ENCODE results near the gene C2orf15. TPM values are rescaled to one million over a fixed set of nuclear protein-coding genes. Genes with fewer than 3 reads are reported as not detected.

Gene C2orf15
- total and polyA plus RNA-seq, 10 of the 15 experiments (the other 5 are each of a cell fraction or from before 2014, with no cell fraction given) = 1.4 to 3.4 (median 2.4) TPM

DNA sequence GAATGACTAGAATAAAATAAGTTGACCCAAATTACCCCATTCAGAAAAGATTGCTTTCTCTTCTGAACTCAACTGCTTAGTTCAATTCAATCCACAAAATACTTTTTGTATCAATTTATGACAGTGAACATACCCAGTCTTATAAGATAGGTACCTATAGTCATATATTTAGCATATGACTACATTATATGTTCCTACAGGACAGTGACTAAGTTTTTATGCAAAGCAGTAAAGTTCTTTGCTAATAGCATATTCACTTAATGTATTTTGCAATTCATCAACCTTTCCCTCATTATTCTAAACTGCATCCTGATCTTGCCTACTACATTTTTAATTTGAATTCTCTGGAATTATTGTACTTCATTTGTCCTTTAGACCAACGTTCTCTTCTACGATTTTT, 30.3 kb upstream of the C2orf15 start (continued):
- no peak for TF ChIP-seq MXI1 (IDR thresholded peaks at IDR 0.05; ENCODE audit: low read depth, low read length)
- no peak for TF ChIP-seq EED (IDR thresholded peaks at IDR 0.05; ENCODE audit: low read depth)
- TF ChIP-seq RUNX3 (IDR thresholded peaks at IDR 0.05; ENCODE audit: low read length) = no peak
- no peak for TF ChIP-seq SUPT20H (IDR thresholded peaks at IDR 0.05; ENCODE audit: borderline replicate concordance, control insufficient read depth, low read depth, low read length)
- no peak for TF ChIP-seq PAX5 (IDR thresholded peaks at IDR 0.05; ENCODE audit: borderline replicate concordance, low read depth, low read length)
- no peak for TF ChIP-seq NR2F1 (conservative IDR thresholded peaks at IDR 0.05)
- TF ChIP-seq TCF12 (IDR thresholded peaks at IDR 0.05; ENCODE audit: low read depth, low read length) = no peak
- TF ChIP-seq NR2C2 (IDR thresholded peaks at IDR 0.05; ENCODE audit: borderline replicate concordance, control insufficient read depth, insufficient read length, low read depth) = no peak
- no peak for TF ChIP-seq PAX8 (IDR thresholded peaks at IDR 0.05)
- no peak for TF ChIP-seq EP300 (IDR thresholded peaks at IDR 0.05; ENCODE audit: borderline replicate concordance in 1 of 2, control insufficient read depth in 1 of 2, low read depth in 2 of 2, low read length in 2 of 2)

DNA sequence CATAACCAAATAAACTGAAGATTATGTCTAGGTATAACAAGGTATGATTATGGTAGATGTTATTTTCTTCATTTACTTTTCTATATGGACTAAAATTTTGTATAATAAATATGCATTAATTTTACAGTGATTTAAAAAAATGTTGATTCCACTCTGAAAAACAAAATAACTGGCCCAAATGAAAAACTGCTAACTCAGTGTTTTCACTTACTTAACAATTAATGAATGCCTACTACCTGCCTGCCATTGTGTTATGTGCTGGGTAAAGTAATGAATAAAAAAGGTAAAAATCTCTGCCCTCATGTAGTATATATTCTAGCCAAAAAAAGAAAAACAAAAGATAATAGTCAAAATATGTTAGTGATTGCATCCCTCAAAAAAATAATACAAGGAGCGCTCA, 29.6 kb upstream of the C2orf15 start:
- no TSS peak for BruUV-seq (replicated peaks)
- H4K20me1 ChIP-seq (ENCODE audit: control insufficient read depth, insufficient read depth) = no peaks in the 10 kb centered on the region
- H3K36me3 ChIP-seq (ENCODE audit: control insufficient read depth in 2 of 2, insufficient read depth in 2 of 2, low read length in 1 of 2) = no peaks in the 10 kb centered on the region
- no peaks in the 10 kb centered on the region for H3K79me2 ChIP-seq (ENCODE audit: control insufficient read depth, insufficient read depth, low read length)
- H3K27me3 ChIP-seq (replicated peaks in 1 of 2; ENCODE audit: control insufficient read depth in 2 of 2, insufficient read depth in 2 of 2, low read length in 1 of 2) = no peaks in the 10 kb centered on the region
- H3K9me3 ChIP-seq (replicated peaks; ENCODE audit: control insufficient read depth, insufficient read depth, low read length) = no peaks in the 10 kb centered on the region
- SMC1A ChIA-PET (ENCODE audit: uncharacterized antibody, unreplicated experiment) = no interaction called here
- TF ChIP-seq GABPA (IDR thresholded peaks at IDR 0.05; ENCODE audit: low read depth) = no peak
- no peak for TF ChIP-seq MEF2A (IDR thresholded peaks at IDR 0.05; ENCODE audit: insufficient read depth, low read depth, low read length)
- no peak for TF ChIP-seq EP300 (IDR thresholded peaks at IDR 0.05; ENCODE audit: borderline replicate concordance in 1 of 2, control insufficient read depth in 1 of 2, low read depth in 2 of 2, low read length in 2 of 2)
- no peak for TF ChIP-seq ZNF207 (IDR thresholded peaks at IDR 0.05; ENCODE audit: borderline replicate concordance)
- TF ChIP-seq POLR2A (IDR thresholded peaks at IDR 0.05; ENCODE audit: low read depth, low read length) = no peak
- TF ChIP-seq ESRRA (IDR thresholded peaks at IDR 0.05; ENCODE audit: low read length) = no peak
- TF ChIP-seq, protein P1, sequence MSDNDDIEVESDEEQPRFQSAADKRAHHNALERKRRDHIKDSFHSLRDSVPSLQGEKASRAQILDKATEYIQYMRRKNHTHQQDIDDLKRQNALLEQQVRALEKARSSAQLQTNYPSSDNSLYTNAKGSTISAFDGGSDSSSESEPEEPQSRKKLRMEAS (IDR thresholded peaks at IDR 0.05; ENCODE audit: low read depth, low read length) = no peak
- TF ChIP-seq, protein P2, sequence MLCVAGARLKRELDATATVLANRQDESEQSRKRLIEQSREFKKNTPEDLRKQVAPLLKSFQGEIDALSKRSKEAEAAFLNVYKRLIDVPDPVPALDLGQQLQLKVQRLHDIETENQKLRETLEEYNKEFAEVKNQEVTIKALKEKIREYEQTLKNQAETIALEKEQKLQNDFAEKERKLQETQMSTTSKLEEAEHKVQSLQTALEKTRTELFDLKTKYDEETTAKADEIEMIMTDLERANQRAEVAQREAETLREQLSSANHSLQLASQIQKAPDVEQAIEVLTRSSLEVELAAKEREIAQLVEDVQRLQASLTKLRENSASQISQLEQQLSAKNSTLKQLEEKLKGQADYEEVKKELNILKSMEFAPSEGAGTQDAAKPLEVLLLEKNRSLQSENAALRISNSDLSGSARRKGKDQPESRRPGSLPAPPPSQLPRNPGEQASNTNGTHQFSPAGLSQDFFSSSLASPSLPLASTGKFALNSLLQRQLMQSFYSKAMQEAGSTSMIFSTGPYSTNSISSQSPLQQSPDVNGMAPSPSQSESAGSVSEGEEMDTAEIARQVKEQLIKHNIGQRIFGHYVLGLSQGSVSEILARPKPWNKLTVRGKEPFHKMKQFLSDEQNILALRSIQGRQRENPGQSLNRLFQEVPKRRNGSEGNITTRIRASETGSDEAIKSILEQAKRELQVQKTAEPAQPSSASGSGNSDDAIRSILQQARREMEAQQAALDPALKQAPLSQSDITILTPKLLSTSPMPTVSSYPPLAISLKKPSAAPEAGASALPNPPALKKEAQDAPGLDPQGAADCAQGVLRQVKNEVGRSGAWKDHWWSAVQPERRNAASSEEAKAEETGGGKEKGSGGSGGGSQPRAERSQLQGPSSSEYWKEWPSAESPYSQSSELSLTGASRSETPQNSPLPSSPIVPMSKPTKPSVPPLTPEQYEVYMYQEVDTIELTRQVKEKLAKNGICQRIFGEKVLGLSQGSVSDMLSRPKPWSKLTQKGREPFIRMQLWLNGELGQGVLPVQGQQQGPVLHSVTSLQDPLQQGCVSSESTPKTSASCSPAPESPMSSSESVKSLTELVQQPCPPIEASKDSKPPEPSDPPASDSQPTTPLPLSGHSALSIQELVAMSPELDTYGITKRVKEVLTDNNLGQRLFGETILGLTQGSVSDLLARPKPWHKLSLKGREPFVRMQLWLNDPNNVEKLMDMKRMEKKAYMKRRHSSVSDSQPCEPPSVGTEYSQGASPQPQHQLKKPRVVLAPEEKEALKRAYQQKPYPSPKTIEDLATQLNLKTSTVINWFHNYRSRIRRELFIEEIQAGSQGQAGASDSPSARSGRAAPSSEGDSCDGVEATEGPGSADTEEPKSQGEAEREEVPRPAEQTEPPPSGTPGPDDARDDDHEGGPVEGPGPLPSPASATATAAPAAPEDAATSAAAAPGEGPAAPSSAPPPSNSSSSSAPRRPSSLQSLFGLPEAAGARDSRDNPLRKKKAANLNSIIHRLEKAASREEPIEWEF (IDR thresholded peaks at IDR 0.05; ENCODE audit: insufficient replicate concordance, low read depth, low read length) = no peak
- no peak overlapping the region for H2AFZ ChIP-seq (ENCODE audit: control insufficient read depth, low read depth, low read length)
- ATAC-seq (no peak), FAIRE-seq (no peak), DNase-seq (ENCODE audit: low read depth, low spot score) (no peak)
- H3K4me3 ChIP-seq = no peak overlapping the region
- POLR2A ChIA-PET = no interaction called here
- CTCF ChIA-PET = interaction anchor here (0.7 kb wide), 1 partner anchor 104 kb away, joined by 3 read pairs; no protein-coding TSS in a partner anchor
- H3K27ac ChIP-seq (ENCODE audit: control insufficient read depth, insufficient read depth) = no peak overlapping the region
- 93% methylated on average over 1 of the region's 1 CpG for WGBS (ENCODE audit: insufficient coverage, insufficient replicate concordance, low lambda C conversion rate, missing lambda C conversion rate)
- no peaks in the 10 kb centered on the region for H3K4me1 ChIP-seq (ENCODE audit: control insufficient read depth, insufficient read depth, low read length)
- intact Hi-C loops (cut with micrococcal nuclease; ENCODE audit: unreplicated experiment) = no loop called here
- in situ Hi-C loops (cut with MboI) = no loop called here
- H3K4me2 ChIP-seq (ENCODE audit: control insufficient read depth, insufficient read depth) = no peak overlapping the region
- no peak overlapping the region for H3K9ac ChIP-seq (ENCODE audit: control insufficient read depth, insufficient read depth, low read length)
- RAD21 ChIA-PET (ENCODE audit: unreplicated experiment) = no interaction called here
